Suprapubic skin (tissue), 4 donors: ENCODE data around the gene RASA2. TPM values are rescaled to one million over a fixed set of nuclear protein-coding genes. Genes with fewer than 3 reads are reported as not detected.

Source experiments
- DNase-seq, 2 donors: peaks; one replicate each; pipeline ENCODE4 v3.0.0-alpha.2; 2019; ENCODE audit warnings: low spot score in 2 of 2
- H3K27ac ChIP-seq: fragments of 200-600 bp; sonication (generic); one replicate; pipeline ENCODE4 v1.5.1; 2019
- H3K27me3 ChIP-seq: fragments of 200-600 bp; sonication (generic); one replicate; pipeline ENCODE4 v1.5.1; 2019
- H3K36me3 ChIP-seq: fragments of 200-600 bp; sonication (generic); one replicate; pipeline ENCODE4 v1.5.1; 2019
- H3K4me1 ChIP-seq: fragments of 200-600 bp; sonication (generic); one replicate; pipeline ENCODE4 v1.5.1; 2019
- H3K4me3 ChIP-seq: fragments of 200-600 bp; sonication (generic); one replicate; pipeline ENCODE4 v1.5.1; 2019; ENCODE audit warnings: mild to moderate bottlenecking
- H3K9me3 ChIP-seq: fragments of 200-600 bp; sonication (generic); one replicate; pipeline ENCODE4 v1.5.1; 2019
- EP300 ChIP-seq: sonication (generic); formaldehyde crosslinking; IDR thresholded peaks from one replicate; pipeline ENCODE4 v1.6.1; 2017; ENCODE audit warnings: antibody characterized with exemption
- POLR2A ChIP-seq, 2 donors: fragments of 450-650 bp; IDR thresholded peaks; one replicate each; pipeline ENCODE4 v1.6.1; 2017; ENCODE audit warnings: antibody characterized with exemption in 2 of 2, mild to moderate bottlenecking in 2 of 2, moderate library complexity in 2 of 2
- POLR2AphosphoS5 ChIP-seq, 3 donors: sonication (generic); formaldehyde crosslinking; IDR thresholded peaks; one replicate each; pipeline ENCODE4 v1.6.1; 2017; ENCODE audit warnings: antibody characterized with exemption in 3 of 3
- WGBS: methylation state at CpG from one replicate; pipeline ENCODE4 v1.1.5; 2018; 5-methylcytosine and 5-hydroxymethylcytosine counted together
- total RNA-seq, 4 donors: library from RNA; depleted of rRNA; stranded (reverse); fragments of >200 nt; gene quantifications; one replicate each; pipeline ENCODE4 v1.1.0, GENCODE V29; 2016
- TF ChIP-seq, protein P1 (sequence below), 2 donors: fragments of 200-600 bp in 1 of 2; fragments of 450-650 bp in 1 of 2; sonication (generic) in 1 of 2; IDR thresholded peaks; one replicate each; pipeline ENCODE4 v1.5.1; 2016 to 2019; ENCODE audit warnings: antibody characterized with exemption in 2 of 2, mild to moderate bottlenecking in 1 of 2, moderate library complexity in 1 of 2

The RASA2 gene
- total RNA-seq, 4 donors from 2014 or later, result 14.3 to 48.6 (median 24.0) TPM

DNA sequence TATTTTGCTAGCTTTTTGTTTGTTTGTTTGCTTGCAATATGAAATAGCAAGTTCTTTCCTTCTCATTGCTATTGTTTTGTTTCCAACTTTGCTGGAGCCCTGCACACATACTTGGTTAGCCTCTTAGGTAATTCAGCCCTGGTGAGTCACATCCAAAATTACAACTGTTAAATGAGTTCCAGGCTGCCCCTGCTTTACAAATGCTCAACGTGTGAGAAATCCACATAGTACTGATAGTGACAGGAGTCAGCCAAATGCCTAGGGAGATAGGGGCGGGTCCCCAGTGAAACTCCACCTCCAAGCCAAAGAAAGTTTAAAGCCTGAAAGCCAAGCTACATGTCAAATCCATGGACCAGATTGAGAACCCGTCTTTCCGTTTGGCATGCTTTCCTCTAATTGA, 169.9 kb downstream of the RASA2 start:
- Histone ChIP-seq H3K27me3 (peaks cover 15% of the 10 kb centered on the region), H3K36me3 (no peaks in the 10 kb centered on the region), H3K4me1 (peaks cover 24% of the 10 kb centered on the region), H3K9me3 (no peaks in the 10 kb centered on the region), H3K27ac (no peak overlapping the region), H3K4me3 (no peak overlapping the region)
- no peak for DNase-seq
- TF ChIP-seq, protein P1, sequence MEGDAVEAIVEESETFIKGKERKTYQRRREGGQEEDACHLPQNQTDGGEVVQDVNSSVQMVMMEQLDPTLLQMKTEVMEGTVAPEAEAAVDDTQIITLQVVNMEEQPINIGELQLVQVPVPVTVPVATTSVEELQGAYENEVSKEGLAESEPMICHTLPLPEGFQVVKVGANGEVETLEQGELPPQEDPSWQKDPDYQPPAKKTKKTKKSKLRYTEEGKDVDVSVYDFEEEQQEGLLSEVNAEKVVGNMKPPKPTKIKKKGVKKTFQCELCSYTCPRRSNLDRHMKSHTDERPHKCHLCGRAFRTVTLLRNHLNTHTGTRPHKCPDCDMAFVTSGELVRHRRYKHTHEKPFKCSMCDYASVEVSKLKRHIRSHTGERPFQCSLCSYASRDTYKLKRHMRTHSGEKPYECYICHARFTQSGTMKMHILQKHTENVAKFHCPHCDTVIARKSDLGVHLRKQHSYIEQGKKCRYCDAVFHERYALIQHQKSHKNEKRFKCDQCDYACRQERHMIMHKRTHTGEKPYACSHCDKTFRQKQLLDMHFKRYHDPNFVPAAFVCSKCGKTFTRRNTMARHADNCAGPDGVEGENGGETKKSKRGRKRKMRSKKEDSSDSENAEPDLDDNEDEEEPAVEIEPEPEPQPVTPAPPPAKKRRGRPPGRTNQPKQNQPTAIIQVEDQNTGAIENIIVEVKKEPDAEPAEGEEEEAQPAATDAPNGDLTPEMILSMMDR (IDR thresholded peaks at IDR 0.05), result no peak
- TF ChIP-seq POLR2AphosphoS5 (IDR thresholded peaks at IDR 0.05) (no peak), POLR2A (IDR thresholded peaks at IDR 0.05) (no peak), EP300 (no peak)
- 44% methylated on average over 4 of the region's 4 CpGs for WGBS

DNA sequence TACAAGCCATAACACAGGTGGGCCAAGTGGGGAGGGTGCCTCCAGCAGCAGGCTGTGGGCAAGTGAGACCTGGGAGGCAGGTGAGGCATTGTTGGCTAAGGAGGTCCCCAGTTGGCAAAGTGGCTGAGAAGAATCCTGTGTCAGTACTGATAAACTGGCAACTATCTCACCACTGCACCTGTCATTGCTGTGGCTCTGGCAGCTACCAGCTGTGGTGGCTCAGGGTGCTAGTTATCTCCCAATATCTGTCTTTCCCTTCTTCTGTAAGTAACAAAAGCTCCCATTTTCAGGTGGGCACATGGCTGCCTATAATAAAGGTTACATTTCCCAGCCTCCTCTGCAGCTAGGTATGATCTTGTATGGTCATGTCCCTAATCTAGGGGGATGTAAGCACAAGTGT, 170.7 kb downstream of the RASA2 start:
- TF ChIP-seq, protein P1 (IDR thresholded peaks at IDR 0.05), result no peak
- TF ChIP-seq EP300 (no peak), POLR2A (IDR thresholded peaks at IDR 0.05) (no peak), POLR2AphosphoS5 (IDR thresholded peaks at IDR 0.05) (no peak)
- no peaks in the 10 kb centered on the region for H3K36me3 ChIP-seq
- H3K9me3 ChIP-seq, result no peaks in the 10 kb centered on the region
- no peak for DNase-seq
- peaks cover 24% of the 10 kb centered on the region for H3K4me1 ChIP-seq
- no peak overlapping the region for H3K27ac ChIP-seq
- H3K27me3 ChIP-seq, result peaks cover 15% of the 10 kb centered on the region
- no peak overlapping the region for H3K4me3 ChIP-seq

DNA sequence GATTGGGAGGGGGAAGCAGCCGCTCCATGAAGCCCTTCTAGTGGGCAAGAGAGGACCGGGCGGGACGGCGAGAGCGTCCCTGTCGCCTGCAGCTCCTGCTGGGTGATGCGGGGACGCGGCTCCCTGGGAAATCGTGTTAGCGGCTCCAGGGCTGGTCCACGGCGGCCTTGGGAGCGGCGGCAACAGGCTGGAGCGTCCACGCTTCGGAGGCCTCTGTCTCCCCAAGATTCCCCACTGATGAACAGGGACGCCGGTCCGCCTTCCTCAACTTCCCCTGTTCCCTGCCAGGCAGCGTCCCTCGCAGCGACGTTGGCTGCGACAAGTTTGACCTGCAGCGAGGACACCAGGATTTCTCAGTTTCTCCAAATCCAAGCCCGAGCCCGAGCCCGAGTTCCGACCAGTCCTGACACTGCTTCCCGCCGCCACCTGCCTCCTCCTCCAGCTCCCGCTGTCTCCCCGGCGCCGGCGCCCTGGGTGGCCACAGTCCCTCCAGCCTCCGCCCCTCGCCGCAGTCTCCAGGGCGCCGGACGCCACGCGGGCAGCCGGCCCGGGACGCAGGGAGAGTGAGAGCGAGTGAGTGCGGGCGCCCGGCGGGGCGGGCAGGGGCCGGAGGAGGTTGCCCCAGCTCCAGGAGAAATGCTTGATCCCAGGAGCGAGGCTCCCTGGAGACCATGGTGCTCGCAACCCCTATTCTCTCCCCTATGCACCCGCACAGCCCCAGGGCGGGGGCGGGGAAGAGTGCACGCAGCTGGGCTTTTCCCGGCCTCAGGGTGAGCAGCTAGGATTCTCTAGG, 173.2 kb downstream of the RASA2 start:
- H3K9me3 ChIP-seq, result no peaks in the 10 kb centered on the region
- under 1% methylated on average over 18 of the region's 64 CpGs for WGBS
- H3K4me1 ChIP-seq, result peaks cover 24% of the 10 kb centered on the region
- no peak for TF ChIP-seq POLR2AphosphoS5 (IDR thresholded peaks at IDR 0.05)
- TF ChIP-seq, protein P1 (IDR thresholded peaks at IDR 0.05), result no peak
- TF ChIP-seq EP300, result no peak
- no peak for TF ChIP-seq POLR2A (IDR thresholded peaks at IDR 0.05)
- peak in 1 of 2 donors; percentile 86 for DNase-seq
- H3K27ac ChIP-seq, result no peak overlapping the region
- peaks cover 15% of the 10 kb centered on the region for H3K27me3 ChIP-seq
- H3K4me3 ChIP-seq, result peak overlapping the region; percentile 62
- no peaks in the 10 kb centered on the region for H3K36me3 ChIP-seq

DNA sequence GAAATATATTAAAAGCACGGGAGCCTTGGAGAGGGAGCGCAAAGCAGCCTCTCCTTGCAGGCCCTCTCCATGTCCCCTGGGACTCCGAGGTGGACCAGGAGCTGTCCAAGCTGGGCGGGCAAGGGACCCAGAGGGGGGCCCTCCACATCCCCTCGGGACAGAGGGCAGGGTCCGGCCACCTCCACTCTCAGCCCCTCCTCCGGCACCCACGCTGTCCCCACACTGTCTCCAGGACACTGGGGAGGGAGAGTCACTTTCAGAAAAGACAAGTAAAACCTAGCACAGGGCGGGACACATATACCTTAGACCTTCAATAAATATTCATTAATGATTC, 173.8 kb downstream of the RASA2 start:
- peaks cover 24% of the 10 kb centered on the region for H3K4me1 ChIP-seq
- TF ChIP-seq, protein P1 (IDR thresholded peaks at IDR 0.05), result no peak
- no peak for TF ChIP-seq EP300
- TF ChIP-seq POLR2A (IDR thresholded peaks at IDR 0.05), result no peak
- no peak for TF ChIP-seq POLR2AphosphoS5 (IDR thresholded peaks at IDR 0.05)
- H3K9me3 ChIP-seq, result no peaks in the 10 kb centered on the region
- peaks cover 15% of the 10 kb centered on the region for H3K27me3 ChIP-seq
- no peaks in the 10 kb centered on the region for H3K36me3 ChIP-seq
- peak overlapping the region; percentile 62 for H3K4me3 ChIP-seq
- 51% methylated on average over 7 of the region's 9 CpGs for WGBS
- no peak for DNase-seq
- H3K27ac ChIP-seq, result no peak overlapping the region

DNA sequence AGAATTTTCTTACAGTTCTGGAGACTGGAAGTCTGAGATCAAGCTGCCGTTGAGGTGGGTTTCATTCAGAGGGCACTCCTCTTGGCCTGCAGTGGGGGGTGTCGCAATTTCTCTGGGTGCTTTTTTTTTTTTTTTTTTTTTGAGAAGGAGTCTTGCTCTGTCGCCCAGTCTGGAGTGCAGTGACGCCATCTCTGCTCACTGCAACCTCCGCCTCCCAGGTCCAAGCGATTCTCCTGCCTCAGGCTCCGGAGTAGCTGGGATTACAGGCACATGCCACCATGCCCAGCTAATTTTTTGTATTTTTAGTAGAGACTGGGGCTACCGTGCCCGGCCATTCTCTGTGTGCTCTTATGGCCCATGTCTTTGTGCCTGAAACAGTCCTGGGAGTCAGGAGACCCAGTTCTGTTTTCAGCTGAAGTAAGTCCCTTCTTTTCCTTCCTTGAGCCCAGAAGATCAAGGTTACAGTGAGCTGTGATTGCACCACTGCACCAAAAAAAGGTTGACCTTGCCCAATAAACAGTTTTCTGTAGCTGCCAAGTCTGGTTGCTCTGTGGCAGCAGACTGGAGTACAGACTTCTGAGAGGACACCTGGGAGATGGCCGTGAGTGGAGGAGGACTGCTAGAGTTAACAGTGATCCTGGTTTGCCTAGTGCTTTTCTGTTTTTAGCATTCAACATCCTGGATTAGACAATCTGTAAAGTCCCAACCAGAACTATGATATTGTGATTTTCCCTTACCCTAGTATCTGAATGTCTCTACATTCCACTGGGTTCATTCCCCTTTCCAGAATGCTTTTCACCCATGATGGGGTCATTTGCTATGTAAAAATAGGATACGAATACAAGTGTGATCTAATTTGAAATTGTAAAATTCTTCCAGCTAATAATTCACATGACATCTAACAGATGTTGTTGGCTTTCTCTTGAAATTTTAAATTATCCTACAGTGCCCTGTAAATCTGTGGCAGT, 174.7 kb downstream of the RASA2 start:
- H3K36me3 ChIP-seq, result no peaks in the 10 kb centered on the region
- H3K4me3 ChIP-seq, result no peak overlapping the region
- no peaks in the 10 kb centered on the region for H3K9me3 ChIP-seq
- no peak overlapping the region for H3K27ac ChIP-seq
- peaks cover 22% of the 10 kb centered on the region for H3K4me1 ChIP-seq
- TF ChIP-seq EP300 (no peak), POLR2A (IDR thresholded peaks at IDR 0.05) (no peak)
- no peak for DNase-seq
- H3K27me3 ChIP-seq, result peaks cover 15% of the 10 kb centered on the region
- WGBS, result 89% methylated on average over 11 of the region's 11 CpGs
